ENCODE measurements around the gene PRDX5. TPM values are rescaled to one million over a fixed set of nuclear protein-coding genes. Genes with fewer than 3 reads are reported as not detected.
A peak's percentile ranks its signal among the peaks of the same experiment; 100 is the strongest.

PRDX5 gene
- total and polyA plus RNA-seq, 9 of the 15 experiments (the other 6 are each of a cell fraction or from before 2014, with no cell fraction given), result 40.8 to 327 (median 204) TPM

DNA sequence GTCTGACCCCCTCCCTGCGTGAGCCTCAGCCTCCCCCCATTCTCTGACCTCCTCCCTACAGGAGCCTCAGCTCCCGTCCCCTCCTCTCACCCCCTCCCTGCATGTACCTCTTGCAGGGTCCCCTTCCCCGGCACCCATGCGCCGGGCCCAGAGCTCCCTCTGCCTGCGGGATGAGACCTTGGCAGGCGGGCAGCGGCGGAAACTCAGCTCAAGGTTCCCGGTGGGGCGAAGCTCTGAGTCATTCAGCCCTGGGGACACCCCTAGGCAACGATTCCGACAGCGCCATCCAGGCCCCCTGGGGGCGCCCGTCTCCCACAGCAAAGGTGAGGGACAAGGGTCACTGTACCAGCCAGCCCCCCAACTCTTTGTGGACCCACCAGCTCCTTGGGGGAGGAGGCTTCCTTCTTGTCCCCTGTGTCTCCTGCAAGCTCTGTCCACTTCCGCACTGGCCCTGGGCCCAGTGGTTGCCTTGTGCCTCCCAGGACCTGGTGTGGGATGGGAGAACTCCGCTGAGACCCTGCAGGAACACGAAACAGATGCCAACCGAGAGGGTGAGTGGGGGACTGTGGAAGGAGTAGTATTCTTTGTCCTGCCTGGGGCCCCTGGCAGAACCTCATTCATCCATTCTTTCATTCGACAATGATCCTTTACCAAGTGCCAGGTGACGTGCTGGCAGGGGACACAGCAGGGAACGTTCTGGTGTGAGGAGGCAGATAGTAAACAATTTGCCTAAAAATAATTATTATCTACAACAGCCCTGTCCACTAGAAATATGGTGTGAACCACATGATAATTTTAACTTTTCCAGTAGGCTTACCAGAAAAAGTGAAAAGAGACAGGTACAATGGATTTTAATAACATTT lies 37.4 kb downstream of the PRDX5 start (continued):
- no peak for TF ChIP-seq SMARCB1 (IDR thresholded peaks at IDR 0.05; ENCODE audit: insufficient read length, low read depth)
- peak; percentile 66 for TF ChIP-seq POLR2A (conservative IDR thresholded peaks at IDR 0.05)
- no peak for TF ChIP-seq PPARD (CRISPR knock-in tag; IDR thresholded peaks at IDR 0.05)
- TF ChIP-seq PHTF2 (CRISPR knock-in tag; IDR thresholded peaks at IDR 0.05), result no peak
- peak; percentile 59; the same call in 1 of the 2 replicates for TF ChIP-seq ELF2 (CRISPR knock-in tag; IDR thresholded peaks at IDR 0.05)
- no peak for TF ChIP-seq ZNF75A (CRISPR knock-in tag; IDR thresholded peaks at IDR 0.05)
- TF ChIP-seq KLF10 (CRISPR knock-in tag; IDR thresholded peaks at IDR 0.05), result no peak
- TF ChIP-seq FIP1L1 (IDR thresholded peaks at IDR 0.05; ENCODE audit: low read depth, low read length, poor library complexity, severe bottlenecking), result no peak
- TF ChIP-seq SMAD1 (IDR thresholded peaks at IDR 0.05; ENCODE audit: low read depth, low read length, partially characterized antibody), result no peak
- TF ChIP-seq NR4A1 (CRISPR knock-in tag; IDR thresholded peaks at IDR 0.05), result 0 out of 2 replicates have a peak, but pooled peaks have one; percentile 64
- peak; percentile 78; the same call in 1 of the 2 replicates for TF ChIP-seq NR4A1 (tag; IDR thresholded peaks at IDR 0.05)
- no peak for TF ChIP-seq CBX5 (IDR thresholded peaks at IDR 0.05; ENCODE audit: borderline replicate concordance, low read depth)
- peak; percentile 85 for TF ChIP-seq ATF7 (IDR thresholded peaks at IDR 0.05)
- TF ChIP-seq SMARCA4 (IDR thresholded peaks at IDR 0.05), result peak; percentile 88
- TF ChIP-seq GTF2F1 (IDR thresholded peaks at IDR 0.05; ENCODE audit: low read depth, low read length), result no peak
- TF ChIP-seq, protein P1, sequence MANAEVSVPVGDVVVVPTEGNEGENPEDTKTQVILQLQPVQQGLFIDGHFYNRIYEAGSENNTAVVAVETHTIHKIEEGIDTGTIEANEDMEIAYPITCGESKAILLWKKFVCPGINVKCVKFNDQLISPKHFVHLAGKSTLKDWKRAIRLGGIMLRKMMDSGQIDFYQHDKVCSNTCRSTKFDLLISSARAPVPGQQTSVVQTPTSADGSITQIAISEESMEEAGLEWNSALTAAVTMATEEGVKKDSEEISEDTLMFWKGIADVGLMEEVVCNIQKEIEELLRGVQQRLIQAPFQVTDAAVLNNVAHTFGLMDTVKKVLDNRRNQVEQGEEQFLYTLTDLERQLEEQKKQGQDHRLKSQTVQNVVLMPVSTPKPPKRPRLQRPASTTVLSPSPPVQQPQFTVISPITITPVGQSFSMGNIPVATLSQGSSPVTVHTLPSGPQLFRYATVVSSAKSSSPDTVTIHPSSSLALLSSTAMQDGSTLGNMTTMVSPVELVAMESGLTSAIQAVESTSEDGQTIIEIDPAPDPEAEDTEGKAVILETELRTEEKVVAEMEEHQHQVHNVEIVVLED (CRISPR knock-in tag; IDR thresholded peaks at IDR 0.05), result no peak
- TF ChIP-seq ZC3H4 (CRISPR knock-in tag; IDR thresholded peaks at IDR 0.05; ENCODE audit: borderline replicate concordance), result no peak
- no peak for TF ChIP-seq ZNF561 (CRISPR knock-in tag; conservative IDR thresholded peaks at IDR 0.05)
- TF ChIP-seq PTBP1 (IDR thresholded peaks at IDR 0.05; ENCODE audit: low read depth, low read length), result no peak
- TF ChIP-seq, protein P2, sequence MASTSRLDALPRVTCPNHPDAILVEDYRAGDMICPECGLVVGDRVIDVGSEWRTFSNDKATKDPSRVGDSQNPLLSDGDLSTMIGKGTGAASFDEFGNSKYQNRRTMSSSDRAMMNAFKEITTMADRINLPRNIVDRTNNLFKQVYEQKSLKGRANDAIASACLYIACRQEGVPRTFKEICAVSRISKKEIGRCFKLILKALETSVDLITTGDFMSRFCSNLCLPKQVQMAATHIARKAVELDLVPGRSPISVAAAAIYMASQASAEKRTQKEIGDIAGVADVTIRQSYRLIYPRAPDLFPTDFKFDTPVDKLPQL (IDR thresholded peaks at IDR 0.05; ENCODE audit: extremely low read depth, insufficient read length), result no peak
- TF ChIP-seq ZNF584 (CRISPR knock-in tag; IDR thresholded peaks at IDR 0.05; ENCODE audit: low read depth), result no peak
- TF ChIP-seq SETDB1 (IDR thresholded peaks at IDR 0.05; ENCODE audit: low read length), result no peak
- TF ChIP-seq TCF7L2 (IDR thresholded peaks at IDR 0.05; ENCODE audit: low read depth, low read length), result no peak
- TF ChIP-seq, protein P3, sequence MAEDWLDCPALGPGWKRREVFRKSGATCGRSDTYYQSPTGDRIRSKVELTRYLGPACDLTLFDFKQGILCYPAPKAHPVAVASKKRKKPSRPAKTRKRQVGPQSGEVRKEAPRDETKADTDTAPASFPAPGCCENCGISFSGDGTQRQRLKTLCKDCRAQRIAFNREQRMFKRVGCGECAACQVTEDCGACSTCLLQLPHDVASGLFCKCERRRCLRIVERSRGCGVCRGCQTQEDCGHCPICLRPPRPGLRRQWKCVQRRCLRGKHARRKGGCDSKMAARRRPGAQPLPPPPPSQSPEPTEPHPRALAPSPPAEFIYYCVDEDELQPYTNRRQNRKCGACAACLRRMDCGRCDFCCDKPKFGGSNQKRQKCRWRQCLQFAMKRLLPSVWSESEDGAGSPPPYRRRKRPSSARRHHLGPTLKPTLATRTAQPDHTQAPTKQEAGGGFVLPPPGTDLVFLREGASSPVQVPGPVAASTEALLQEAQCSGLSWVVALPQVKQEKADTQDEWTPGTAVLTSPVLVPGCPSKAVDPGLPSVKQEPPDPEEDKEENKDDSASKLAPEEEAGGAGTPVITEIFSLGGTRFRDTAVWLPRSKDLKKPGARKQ (CRISPR knock-in tag; IDR thresholded peaks at IDR 0.05), result no peak
- TF ChIP-seq SMC3 (conservative IDR thresholded peaks at IDR 0.05; ENCODE audit: insufficient read depth, low read depth, low read length), result peak; percentile 79
- no peak for TF ChIP-seq TAF1 (IDR thresholded peaks at IDR 0.05; ENCODE audit: control insufficient read depth, extremely low read depth, insufficient read depth, low read length, severe bottlenecking)
- TF ChIP-seq ZNF140 (CRISPR knock-in tag; IDR thresholded peaks at IDR 0.05), result no peak
- TF ChIP-seq ZNF586 (CRISPR knock-in tag; conservative IDR thresholded peaks at IDR 0.05), result no peak
